WTC11 (cell line): Measurements from ENCODE around the gene KCNIP1. TPM values are rescaled to one million over a fixed set of nuclear protein-coding genes. Genes with fewer than 3 reads are reported as not detected.

Source experiments
- ATAC-seq: fragments of 200-7000 bp; cut with Tn5 transposase; 2 replicates; pipeline ENCODE4 v1.10.0; 2021; ENCODE audit warnings: mild to moderate bottlenecking, moderate library complexity
- CTCF ChIA-PET: fragments of 300-600 bp; sonication (Branson Sonifier 250); formaldehyde crosslinking; loops from one replicate; lab custom pipeline; 2021; ENCODE audit warnings: antibody characterized with exemption; lab: Charles Lee
- POLR2A ChIA-PET: fragments of 350-600 bp; sonication (Branson Sonifier 250); formaldehyde crosslinking; loops from one replicate; lab custom pipeline; 2021; ENCODE audit warnings: antibody characterized with exemption; lab: Charles Lee
- DNase-seq: peaks from one replicate; pipeline ENCODE4 v3.0.0; 2021; ENCODE audit warnings: low spot score
- H3K27ac Mint-ChIP-seq: 2 replicates; pipeline ENCODE4 v1.8.0; 2021; ENCODE audit warnings: mixed read lengths
- H3K27me3 Mint-ChIP-seq: 2 replicates; pipeline ENCODE4 v1.8.0; 2021; ENCODE audit warnings: low read depth, mild to moderate bottlenecking, moderate library complexity, mixed read lengths
- H3K36me3 Mint-ChIP-seq: 2 replicates; pipeline ENCODE4 v1.8.0; 2021; ENCODE audit warnings: mixed read lengths
- H3K4me1 Mint-ChIP-seq: 2 replicates; pipeline ENCODE4 v1.8.0; 2022; ENCODE audit warnings: mixed read lengths
- H3K4me3 Mint-ChIP-seq: 2 replicates; pipeline ENCODE4 v1.8.0; 2021; ENCODE audit warnings: mild to moderate bottlenecking, moderate library complexity, mixed read lengths
- H3K9me3 Mint-ChIP-seq: 2 replicates; pipeline ENCODE4 v1.8.0; 2021; ENCODE audit warnings: mixed read lengths
- ELF4 ChIP-seq: sonication (generic); formaldehyde crosslinking; IDR thresholded peaks from 2 replicates; pipeline ENCODE4 v1.8.1; 2022; ENCODE audit warnings: low read depth, mild to moderate bottlenecking, moderate library complexity, missing genetic modification reagents
- FOXP1 ChIP-seq: sonication (generic); formaldehyde crosslinking; IDR thresholded peaks from 2 replicates; pipeline ENCODE4 v1.8.0; 2022; ENCODE audit warnings: missing genetic modification reagents, mild to moderate bottlenecking, moderate library complexity, borderline replicate concordance
- GRHL2 ChIP-seq: fragments of 250-450 bp; sonication (Bioruptor Pico); IDR thresholded peaks from 2 replicates; pipeline ENCODE4 v1.8.0; 2022; ENCODE audit warnings: mild to moderate bottlenecking, moderate library complexity; ENCODE audit not compliant: insufficient replicate concordance, severe bottlenecking
- HMGA2 ChIP-seq: fragments of 250-450 bp; sonication (Bioruptor Pico); IDR thresholded peaks from 2 replicates; pipeline ENCODE4 v1.4.0; 2021; ENCODE audit warnings: mild to moderate bottlenecking, moderate library complexity
- MXD4 ChIP-seq: fragments of 250-450 bp; sonication (Bioruptor Pico); IDR thresholded peaks from 2 replicates; pipeline ENCODE4 v1.8.0; 2021; ENCODE audit warnings: mild to moderate bottlenecking, moderate library complexity, borderline replicate concordance
- MYBL2 ChIP-seq: sonication (generic); formaldehyde crosslinking; IDR thresholded peaks from 2 replicates; pipeline ENCODE4 v1.8.1; 2023; ENCODE audit warnings: mild to moderate bottlenecking, moderate library complexity, missing genetic modification reagents
- SMAD3 ChIP-seq: sonication (generic); formaldehyde crosslinking; IDR thresholded peaks from 2 replicates; pipeline ENCODE4 v1.8.0; 2022; ENCODE audit warnings: missing genetic modification reagents, mild to moderate bottlenecking, borderline replicate concordance
- SOX15 ChIP-seq: fragments of 250-450 bp; sonication (Bioruptor Pico); IDR thresholded peaks from 2 replicates; pipeline ENCODE4 v1.9.0; 2021; ENCODE audit warnings: mild to moderate bottlenecking
- TEAD1 ChIP-seq: sonication (generic); formaldehyde crosslinking; IDR thresholded peaks from 2 replicates; pipeline ENCODE4 v1.8.0; 2022; ENCODE audit warnings: mild to moderate bottlenecking, missing genetic modification reagents
- TP53 ChIP-seq: sonication (generic); formaldehyde crosslinking; IDR thresholded peaks from 2 replicates; pipeline ENCODE4 v1.8.1; 2023; ENCODE audit warnings: mild to moderate bottlenecking, missing genetic modification reagents
- ZNF138 ChIP-seq: sonication (generic); formaldehyde crosslinking; conservative IDR thresholded peaks from 2 replicates; pipeline ENCODE4 v1.8.1; 2022; ENCODE audit warnings: mild to moderate bottlenecking, moderate library complexity, missing genetic modification reagents
- ZNF232 ChIP-seq: sonication (generic); formaldehyde crosslinking; IDR thresholded peaks from 2 replicates; pipeline ENCODE4 v1.8.0; 2022; ENCODE audit warnings: mild to moderate bottlenecking, missing genetic modification reagents
- ZNF263 ChIP-seq: sonication (generic); formaldehyde crosslinking; IDR thresholded peaks from 2 replicates; pipeline ENCODE4 v1.8.1; 2022; ENCODE audit warnings: low read depth, mild to moderate bottlenecking, moderate library complexity, missing genetic modification reagents
- ZNF416 ChIP-seq: fragments of 250-450 bp; sonication (Bioruptor Pico); IDR thresholded peaks from 2 replicates; pipeline ENCODE4 v1.9.0; 2021; ENCODE audit warnings: mild to moderate bottlenecking, inconsistent platforms
- total RNA-seq: library from RNA; stranded (reverse); gene quantifications from 3 replicates; pipeline ENCODE4 v1.2.3, GENCODE V29; 2021
- TF ChIP-seq, protein P1 (sequence below): sonication (generic); formaldehyde crosslinking; IDR thresholded peaks from 2 replicates; pipeline ENCODE4 v1.8.1; 2023; ENCODE audit warnings: mild to moderate bottlenecking, missing genetic modification reagents
- TF ChIP-seq, protein P2 (sequence below): sonication (generic); formaldehyde crosslinking; IDR thresholded peaks from 2 replicates; pipeline ENCODE4 v1.8.1; 2023; ENCODE audit warnings: mild to moderate bottlenecking, missing genetic modification reagents, moderate library complexity
- TF ChIP-seq, protein P3 (sequence below): sonication (generic); formaldehyde crosslinking; IDR thresholded peaks from 2 replicates; pipeline ENCODE4 v1.8.1; 2023; ENCODE audit warnings: mild to moderate bottlenecking, moderate library complexity, missing genetic modification reagents
- TF ChIP-seq, protein P4 (sequence below): sonication (generic); formaldehyde crosslinking; IDR thresholded peaks from 2 replicates; pipeline ENCODE4 v1.8.1; 2023; ENCODE audit warnings: mild to moderate bottlenecking, missing genetic modification reagents
- TF ChIP-seq, protein P5 (sequence below): fragments of 200-600 bp; IDR thresholded peaks from 2 replicates; pipeline ENCODE4 v1.8.0; 2022; ENCODE audit warnings: antibody characterized with exemption
- TF ChIP-seq, protein P6 (sequence below): sonication (generic); formaldehyde crosslinking; IDR thresholded peaks from 2 replicates; pipeline ENCODE4 v1.8.0; 2022; ENCODE audit warnings: mild to moderate bottlenecking, missing genetic modification reagents
- TF ChIP-seq, protein P7 (sequence below): sonication (generic); formaldehyde crosslinking; IDR thresholded peaks from 2 replicates; pipeline ENCODE4 v1.8.0; 2023; ENCODE audit warnings: missing genetic modification reagents, mild to moderate bottlenecking, borderline replicate concordance
- TF ChIP-seq, protein P8 (sequence below): fragments of 250-450 bp; sonication (Bioruptor Pico); conservative IDR thresholded peaks from 2 replicates; pipeline ENCODE4 v1.9.0; 2021; ENCODE audit warnings: mild to moderate bottlenecking

KCNIP1 gene
- total RNA-seq, 1 experiment from 2014 or later = 0.59 TPM

DNA sequence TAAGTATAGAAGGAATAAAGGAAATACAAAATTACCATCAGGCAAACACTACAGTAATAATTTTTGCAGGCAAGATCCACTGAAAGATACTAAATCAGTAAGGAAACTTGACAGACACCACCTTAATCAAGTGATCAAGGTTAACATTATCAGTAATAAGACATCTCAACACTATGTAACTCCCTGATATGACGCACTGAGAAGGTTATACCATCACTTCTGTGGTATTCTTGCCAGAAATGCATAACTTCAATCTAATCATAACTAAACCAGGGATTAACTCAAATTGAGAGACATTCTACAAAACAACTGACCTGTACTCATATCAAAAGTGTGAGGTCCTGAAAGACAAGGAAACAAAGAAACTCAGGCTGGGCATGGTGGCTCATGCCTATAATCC lies 227.2 kb downstream of the KCNIP1 start:
- H3K9me3 Mint-ChIP-seq = peaks cover 30% of the 10 kb centered on the region
- no peak overlapping the region for H3K4me3 Mint-ChIP-seq
- POLR2A ChIA-PET = interaction anchor here (0.6 kb wide), 1 partner anchor 653 kb away, joined by 3 read pairs; no protein-coding TSS in a partner anchor
- peaks cover 19% of the 10 kb centered on the region for H3K36me3 Mint-ChIP-seq
- H3K27me3 Mint-ChIP-seq = no peaks in the 10 kb centered on the region
- TF ChIP-seq HMGA2 (CRISPR knock-in tag) (no peak), ZNF138 (no peak), FOXP1 (CRISPR knock-in tag) (no peak), TEAD1 (CRISPR knock-in tag) (no peak), ZNF232 (CRISPR knock-in tag) (no peak), GRHL2 (CRISPR knock-in tag) (no peak), ELF4 (CRISPR knock-in tag) (no peak), SOX15 (CRISPR knock-in tag) (no peak), SMAD3 (CRISPR knock-in tag) (no peak), MXD4 (no peak), TP53 (CRISPR knock-in tag) (no peak), MYBL2 (CRISPR knock-in tag) (no peak)
- TF ChIP-seq, protein P1, sequence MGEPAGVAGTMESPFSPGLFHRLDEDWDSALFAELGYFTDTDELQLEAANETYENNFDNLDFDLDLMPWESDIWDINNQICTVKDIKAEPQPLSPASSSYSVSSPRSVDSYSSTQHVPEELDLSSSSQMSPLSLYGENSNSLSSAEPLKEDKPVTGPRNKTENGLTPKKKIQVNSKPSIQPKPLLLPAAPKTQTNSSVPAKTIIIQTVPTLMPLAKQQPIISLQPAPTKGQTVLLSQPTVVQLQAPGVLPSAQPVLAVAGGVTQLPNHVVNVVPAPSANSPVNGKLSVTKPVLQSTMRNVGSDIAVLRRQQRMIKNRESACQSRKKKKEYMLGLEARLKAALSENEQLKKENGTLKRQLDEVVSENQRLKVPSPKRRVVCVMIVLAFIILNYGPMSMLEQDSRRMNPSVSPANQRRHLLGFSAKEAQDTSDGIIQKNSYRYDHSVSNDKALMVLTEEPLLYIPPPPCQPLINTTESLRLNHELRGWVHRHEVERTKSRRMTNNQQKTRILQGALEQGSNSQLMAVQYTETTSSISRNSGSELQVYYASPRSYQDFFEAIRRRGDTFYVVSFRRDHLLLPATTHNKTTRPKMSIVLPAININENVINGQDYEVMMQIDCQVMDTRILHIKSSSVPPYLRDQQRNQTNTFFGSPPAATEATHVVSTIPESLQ = no peak
- TF ChIP-seq, protein P2, sequence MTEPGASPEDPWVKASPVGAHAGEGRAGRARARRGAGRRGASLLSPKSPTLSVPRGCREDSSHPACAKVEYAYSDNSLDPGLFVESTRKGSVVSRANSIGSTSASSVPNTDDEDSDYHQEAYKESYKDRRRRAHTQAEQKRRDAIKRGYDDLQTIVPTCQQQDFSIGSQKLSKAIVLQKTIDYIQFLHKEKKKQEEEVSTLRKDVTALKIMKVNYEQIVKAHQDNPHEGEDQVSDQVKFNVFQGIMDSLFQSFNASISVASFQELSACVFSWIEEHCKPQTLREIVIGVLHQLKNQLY (CRISPR knock-in tag) = no peak
- TF ChIP-seq, protein P3, sequence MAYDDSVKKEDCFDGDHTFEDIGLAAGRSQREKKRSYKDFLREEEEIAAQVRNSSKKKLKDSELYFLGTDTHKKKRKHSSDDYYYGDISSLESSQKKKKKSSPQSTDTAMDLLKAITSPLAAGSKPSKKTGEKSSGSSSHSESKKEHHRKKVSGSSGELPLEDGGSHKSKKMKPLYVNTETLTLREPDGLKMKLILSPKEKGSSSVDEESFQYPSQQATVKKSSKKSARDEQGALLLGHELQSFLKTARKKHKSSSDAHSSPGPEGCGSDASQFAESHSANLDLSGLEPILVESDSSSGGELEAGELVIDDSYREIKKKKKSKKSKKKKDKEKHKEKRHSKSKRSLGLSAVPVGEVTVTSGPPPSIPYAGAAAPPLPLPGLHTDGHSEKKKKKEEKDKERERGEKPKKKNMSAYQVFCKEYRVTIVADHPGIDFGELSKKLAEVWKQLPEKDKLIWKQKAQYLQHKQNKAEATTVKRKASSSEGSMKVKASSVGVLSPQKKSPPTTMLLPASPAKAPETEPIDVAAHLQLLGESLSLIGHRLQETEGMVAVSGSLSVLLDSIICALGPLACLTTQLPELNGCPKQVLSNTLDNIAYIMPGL (CRISPR knock-in tag) = no peak
- TF ChIP-seq, protein P4, sequence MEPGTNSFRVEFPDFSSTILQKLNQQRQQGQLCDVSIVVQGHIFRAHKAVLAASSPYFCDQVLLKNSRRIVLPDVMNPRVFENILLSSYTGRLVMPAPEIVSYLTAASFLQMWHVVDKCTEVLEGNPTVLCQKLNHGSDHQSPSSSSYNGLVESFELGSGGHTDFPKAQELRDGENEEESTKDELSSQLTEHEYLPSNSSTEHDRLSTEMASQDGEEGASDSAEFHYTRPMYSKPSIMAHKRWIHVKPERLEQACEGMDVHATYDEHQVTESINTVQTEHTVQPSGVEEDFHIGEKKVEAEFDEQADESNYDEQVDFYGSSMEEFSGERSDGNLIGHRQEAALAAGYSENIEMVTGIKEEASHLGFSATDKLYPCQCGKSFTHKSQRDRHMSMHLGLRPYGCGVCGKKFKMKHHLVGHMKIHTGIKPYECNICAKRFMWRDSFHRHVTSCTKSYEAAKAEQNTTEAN (CRISPR knock-in tag) = no peak
- TF ChIP-seq, protein P5, sequence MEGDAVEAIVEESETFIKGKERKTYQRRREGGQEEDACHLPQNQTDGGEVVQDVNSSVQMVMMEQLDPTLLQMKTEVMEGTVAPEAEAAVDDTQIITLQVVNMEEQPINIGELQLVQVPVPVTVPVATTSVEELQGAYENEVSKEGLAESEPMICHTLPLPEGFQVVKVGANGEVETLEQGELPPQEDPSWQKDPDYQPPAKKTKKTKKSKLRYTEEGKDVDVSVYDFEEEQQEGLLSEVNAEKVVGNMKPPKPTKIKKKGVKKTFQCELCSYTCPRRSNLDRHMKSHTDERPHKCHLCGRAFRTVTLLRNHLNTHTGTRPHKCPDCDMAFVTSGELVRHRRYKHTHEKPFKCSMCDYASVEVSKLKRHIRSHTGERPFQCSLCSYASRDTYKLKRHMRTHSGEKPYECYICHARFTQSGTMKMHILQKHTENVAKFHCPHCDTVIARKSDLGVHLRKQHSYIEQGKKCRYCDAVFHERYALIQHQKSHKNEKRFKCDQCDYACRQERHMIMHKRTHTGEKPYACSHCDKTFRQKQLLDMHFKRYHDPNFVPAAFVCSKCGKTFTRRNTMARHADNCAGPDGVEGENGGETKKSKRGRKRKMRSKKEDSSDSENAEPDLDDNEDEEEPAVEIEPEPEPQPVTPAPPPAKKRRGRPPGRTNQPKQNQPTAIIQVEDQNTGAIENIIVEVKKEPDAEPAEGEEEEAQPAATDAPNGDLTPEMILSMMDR = no peak
- TF ChIP-seq, protein P6, sequence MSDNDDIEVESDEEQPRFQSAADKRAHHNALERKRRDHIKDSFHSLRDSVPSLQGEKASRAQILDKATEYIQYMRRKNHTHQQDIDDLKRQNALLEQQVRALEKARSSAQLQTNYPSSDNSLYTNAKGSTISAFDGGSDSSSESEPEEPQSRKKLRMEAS = no peak
- H3K4me1 Mint-ChIP-seq = no peaks in the 10 kb centered on the region
- DNase-seq (no peak), ATAC-seq (no peak)
- no peak overlapping the region for H3K27ac Mint-ChIP-seq
- CTCF ChIA-PET = no interaction called here

DNA sequence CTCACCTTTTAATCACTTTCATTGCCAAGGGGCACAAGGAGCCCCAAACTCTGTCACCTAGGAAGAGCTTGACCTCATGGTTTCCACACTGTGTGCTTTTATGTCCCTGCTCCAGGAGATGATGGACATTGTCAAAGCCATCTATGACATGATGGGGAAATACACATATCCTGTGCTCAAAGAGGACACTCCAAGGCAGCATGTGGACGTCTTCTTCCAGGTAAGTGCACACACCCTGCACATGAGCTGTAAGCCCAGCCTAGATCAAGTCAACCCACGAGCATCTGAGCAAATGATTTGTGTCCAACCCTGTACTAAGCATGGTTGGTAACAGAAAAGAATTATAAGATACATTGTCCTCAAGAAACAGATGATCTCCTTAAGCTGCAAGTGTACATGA lies 228.9 kb downstream of the KCNIP1 start:
- Mint-ChIP-seq H3K27ac (no peak overlapping the region), H3K9me3 (peaks cover 34% of the 10 kb centered on the region), H3K36me3 (peaks cover 24% of the 10 kb centered on the region), H3K27me3 (0 out of 2 replicates have a peak, but pooled peaks cover 3% of the 10 kb centered on the region), H3K4me3 (no peak overlapping the region), H3K4me1 (peaks cover 14% of the 10 kb centered on the region)
- POLR2A ChIA-PET = no interaction called here
- CTCF ChIA-PET = interaction anchor here (1.4 to 1.6 kb wide), 2 partner anchors 14 to 101 kb away, joined by 3 to 4 read pairs; no protein-coding TSS in a partner anchor
- no peak for DNase-seq
- no peak for ATAC-seq
- TF ChIP-seq, protein P7, sequence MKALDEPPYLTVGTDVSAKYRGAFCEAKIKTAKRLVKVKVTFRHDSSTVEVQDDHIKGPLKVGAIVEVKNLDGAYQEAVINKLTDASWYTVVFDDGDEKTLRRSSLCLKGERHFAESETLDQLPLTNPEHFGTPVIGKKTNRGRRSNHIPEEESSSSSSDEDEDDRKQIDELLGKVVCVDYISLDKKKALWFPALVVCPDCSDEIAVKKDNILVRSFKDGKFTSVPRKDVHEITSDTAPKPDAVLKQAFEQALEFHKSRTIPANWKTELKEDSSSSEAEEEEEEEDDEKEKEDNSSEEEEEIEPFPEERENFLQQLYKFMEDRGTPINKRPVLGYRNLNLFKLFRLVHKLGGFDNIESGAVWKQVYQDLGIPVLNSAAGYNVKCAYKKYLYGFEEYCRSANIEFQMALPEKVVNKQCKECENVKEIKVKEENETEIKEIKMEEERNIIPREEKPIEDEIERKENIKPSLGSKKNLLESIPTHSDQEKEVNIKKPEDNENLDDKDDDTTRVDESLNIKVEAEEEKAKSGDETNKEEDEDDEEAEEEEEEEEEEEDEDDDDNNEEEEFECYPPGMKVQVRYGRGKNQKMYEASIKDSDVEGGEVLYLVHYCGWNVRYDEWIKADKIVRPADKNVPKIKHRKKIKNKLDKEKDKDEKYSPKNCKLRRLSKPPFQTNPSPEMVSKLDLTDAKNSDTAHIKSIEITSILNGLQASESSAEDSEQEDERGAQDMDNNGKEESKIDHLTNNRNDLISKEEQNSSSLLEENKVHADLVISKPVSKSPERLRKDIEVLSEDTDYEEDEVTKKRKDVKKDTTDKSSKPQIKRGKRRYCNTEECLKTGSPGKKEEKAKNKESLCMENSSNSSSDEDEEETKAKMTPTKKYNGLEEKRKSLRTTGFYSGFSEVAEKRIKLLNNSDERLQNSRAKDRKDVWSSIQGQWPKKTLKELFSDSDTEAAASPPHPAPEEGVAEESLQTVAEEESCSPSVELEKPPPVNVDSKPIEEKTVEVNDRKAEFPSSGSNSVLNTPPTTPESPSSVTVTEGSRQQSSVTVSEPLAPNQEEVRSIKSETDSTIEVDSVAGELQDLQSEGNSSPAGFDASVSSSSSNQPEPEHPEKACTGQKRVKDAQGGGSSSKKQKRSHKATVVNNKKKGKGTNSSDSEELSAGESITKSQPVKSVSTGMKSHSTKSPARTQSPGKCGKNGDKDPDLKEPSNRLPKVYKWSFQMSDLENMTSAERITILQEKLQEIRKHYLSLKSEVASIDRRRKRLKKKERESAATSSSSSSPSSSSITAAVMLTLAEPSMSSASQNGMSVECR = no peak
- TF ChIP-seq, protein P8, sequence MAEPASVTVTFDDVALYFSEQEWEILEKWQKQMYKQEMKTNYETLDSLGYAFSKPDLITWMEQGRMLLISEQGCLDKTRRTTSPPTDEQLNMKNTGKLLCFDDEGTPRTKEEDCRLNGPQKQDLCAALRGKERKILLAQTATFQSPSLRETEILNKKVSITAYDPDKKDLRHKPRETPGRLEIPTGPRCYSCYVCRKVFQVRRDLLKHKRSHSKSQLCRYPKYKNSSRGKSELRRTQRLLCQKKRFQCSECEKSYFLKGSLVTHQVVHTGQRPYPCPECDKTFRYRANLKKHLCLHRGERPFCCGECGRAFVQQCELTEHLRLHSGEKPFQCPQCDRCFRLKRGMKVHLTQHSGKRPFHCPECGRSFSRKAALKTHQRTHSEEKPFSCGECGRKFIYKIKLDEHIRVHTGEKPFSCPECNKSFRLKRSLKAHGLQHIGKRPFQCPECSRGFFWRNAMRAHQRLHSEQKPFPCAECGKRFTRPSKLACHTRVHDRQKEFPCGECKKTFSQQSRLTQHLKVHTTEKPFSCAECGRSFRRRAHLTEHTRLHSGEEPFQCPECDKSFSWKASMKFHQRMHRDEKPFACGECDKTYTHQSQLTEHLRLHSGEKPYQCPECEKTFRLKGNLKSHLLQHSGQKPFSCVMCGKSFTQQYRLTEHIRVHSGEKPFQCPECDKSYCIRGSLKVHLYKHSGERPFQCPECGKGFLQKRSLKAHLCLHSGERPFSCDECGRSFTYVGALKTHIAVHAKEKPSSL = no peak
- no peak for TF ChIP-seq SOX15 (CRISPR knock-in tag)
- TF ChIP-seq ZNF263 (CRISPR knock-in tag) = no peak
- no peak for TF ChIP-seq ZNF416
